HG03378 (cell line): ENCODE measurements around the gene THOP1.
A peak's percentile ranks its signal among the peaks of the same experiment; 100 is the strongest.
"Not testable (repeated sequence)": the region's sequence is repeated elsewhere in the genome, so short reads cannot be mapped to it uniquely, and the experiment has no call there.

ENCODE experiments used
- ATAC-seq: cut with Tn5 transposase; IDR thresholded peaks from one replicate; pipeline ENCODE4 v1.9.1; 2021; ENCODE audit warnings: mild to moderate bottlenecking, moderate library complexity; ENCODE audit not compliant: unreplicated experiment

Gene THOP1

GRCh38 chr19:2780284-2780683 lies 5.0 kb upstream of the THOP1 start:
- ATAC-seq, result no peak

- ATAC-seq, result no peak
Observed at GRCh38 chr19:2782329-2782935, 2.9 kb upstream of the THOP1 start.

- peak; percentile 73 for ATAC-seq
Observed at GRCh38 chr19:2782936-2783780, 2.1 kb upstream of the THOP1 start, which contains the start of gene SGTA. Gene SGTA, minus strand, starts transcription at chr19:2783273. Its CDS starts 14,205 bp downstream, at chr19:2769068.

- ATAC-seq, result no peak
Observed at GRCh38 chr19:2783781-2784145, 1.5 kb upstream of the THOP1 start.

GRCh38 chr19:2787115-2787514 lies 1.8 kb downstream of the THOP1 start:
- ATAC-seq, result no peak

GRCh38 chr19:2788237-2788636 lies 2.9 kb downstream of the THOP1 start:
- no peak for ATAC-seq

GRCh38 chr19:2790194-2790556 lies 4.9 kb downstream of the THOP1 start:
- no peak for ATAC-seq

- no peak for ATAC-seq
Observed at GRCh38 chr19:2790557-2791271, 5.4 kb downstream of the THOP1 start.

GRCh38 chr19:2791440-2791839 lies 6.1 kb downstream of the THOP1 start:
- no peak for ATAC-seq

- ATAC-seq, result no peak
Observed at GRCh38 chr19:2791876-2792275, 6.6 kb downstream of the THOP1 start.

- ATAC-seq, result not testable (repeated sequence)
Observed at GRCh38 chr19:2792666-2793065, 7.4 kb downstream of the THOP1 start.

- ATAC-seq, result no peak
Observed at GRCh38 chr19:2793126-2793525, 7.8 kb downstream of the THOP1 start.

GRCh38 chr19:2793577-2793976 lies 8.3 kb downstream of the THOP1 start:
- no peak for ATAC-seq

GRCh38 chr19:2795827-2796658 lies 10.7 kb downstream of the THOP1 start:
- ATAC-seq, result no peak

GRCh38 chr19:2796659-2797266 lies 11.5 kb downstream of the THOP1 start:
- no peak for ATAC-seq

GRCh38 chr19:2797280-2797679 lies 12.0 kb downstream of the THOP1 start:
- no peak for ATAC-seq

GRCh38 chr19:2798158-2798685 lies 12.9 kb downstream of the THOP1 start:
- ATAC-seq, result no peak

GRCh38 chr19:2798733-2799132 lies 13.4 kb downstream of the THOP1 start:
- no peak for ATAC-seq

GRCh38 chr19:2799273-2800020 lies 14.1 kb downstream of the THOP1 start:
- ATAC-seq, result no peak

GRCh38 chr19:2800506-2800905 lies 15.2 kb downstream of the THOP1 start:
- ATAC-seq, result no peak
